H1 (cell line): ENCODE measurements around the gene NRXN2. TPM values are rescaled to one million over a fixed set of nuclear protein-coding genes. Genes with fewer than 3 reads are reported as not detected.

Experiments
- ASH2L ChIP-seq: fragments of 200-600, 300-600 bp; sonication (generic); IDR thresholded peaks from one replicate; pipeline ENCODE4 v1.7.1; 2017; ENCODE audit warnings: low read length
- CEBPB ChIP-seq: IDR thresholded peaks from 2 replicates; pipeline ENCODE4 v1.6.1; 2012; ENCODE audit warnings: low read depth, low read length
- POLR2AphosphoS5 ChIP-seq: IDR thresholded peaks from 2 replicates; pipeline ENCODE4 v1.6.1; 2011; ENCODE audit warnings: low read depth, low read length
- RAD21 ChIP-seq, 2 experiments: IDR thresholded peaks in 1 of 2; conservative IDR thresholded peaks in 1 of 2; 2 replicates each; pipeline ENCODE4 v1.6.1; 2011; ENCODE audit warnings: low read depth in 2 of 2, low read length in 2 of 2, improper control_type of control experiment in 1 of 2, inconsistent platforms in 1 of 2, mild to moderate bottlenecking in 1 of 2, moderate library complexity in 1 of 2
- RBBP5 ChIP-seq: IDR thresholded peaks from 2 replicates; pipeline ENCODE4 v1.7.1; 2012; ENCODE audit warnings: low read depth, mild to moderate bottlenecking, inconsistent platforms, low read length, moderate library complexity, borderline replicate concordance
- TAF7 ChIP-seq: optimal IDR thresholded peaks from 2 replicates; pipeline ENCODE3; 2011; ENCODE audit warnings: low read depth, mild to moderate bottlenecking, inconsistent platforms, low read length, moderate library complexity, borderline replicate concordance
- polyA plus RNA-seq, 7 experiments: library from polyadenylated mRNA; depleted of rRNA in 3 of 7; stranded (reverse) in 5 of 7; unstranded in 2 of 7; fragments of >200 nt in 5 of 7; fragments of 200-250 nt in 2 of 7; gene quantifications; 1 replicate in 5 of 7; 2 replicates in 1 of 7; 4 replicates in 1 of 7; pipeline versions ENCODE4 v1.2.1 to v1.2.3, GENCODE V29; 2011 to 2013; ENCODE audit warnings: missing spikeins in 2 of 7, mixed read lengths in 2 of 7
- total RNA-seq: library from RNA; stranded (reverse); fragmentation: NEBNext Ultra II Directional; extraction: Animal tissue kit (Norgen Biotek cat#: 25700); gene quantifications from 2 replicates; pipeline ENCODE4 v1.2.1, GENCODE V29; 2021

Gene NRXN2
- total and polyA plus RNA-seq, 2 of the 8 experiments (the other 6 are each of a cell fraction or from before 2014, with no cell fraction given): 1.3 to 11.5 TPM

DNA sequence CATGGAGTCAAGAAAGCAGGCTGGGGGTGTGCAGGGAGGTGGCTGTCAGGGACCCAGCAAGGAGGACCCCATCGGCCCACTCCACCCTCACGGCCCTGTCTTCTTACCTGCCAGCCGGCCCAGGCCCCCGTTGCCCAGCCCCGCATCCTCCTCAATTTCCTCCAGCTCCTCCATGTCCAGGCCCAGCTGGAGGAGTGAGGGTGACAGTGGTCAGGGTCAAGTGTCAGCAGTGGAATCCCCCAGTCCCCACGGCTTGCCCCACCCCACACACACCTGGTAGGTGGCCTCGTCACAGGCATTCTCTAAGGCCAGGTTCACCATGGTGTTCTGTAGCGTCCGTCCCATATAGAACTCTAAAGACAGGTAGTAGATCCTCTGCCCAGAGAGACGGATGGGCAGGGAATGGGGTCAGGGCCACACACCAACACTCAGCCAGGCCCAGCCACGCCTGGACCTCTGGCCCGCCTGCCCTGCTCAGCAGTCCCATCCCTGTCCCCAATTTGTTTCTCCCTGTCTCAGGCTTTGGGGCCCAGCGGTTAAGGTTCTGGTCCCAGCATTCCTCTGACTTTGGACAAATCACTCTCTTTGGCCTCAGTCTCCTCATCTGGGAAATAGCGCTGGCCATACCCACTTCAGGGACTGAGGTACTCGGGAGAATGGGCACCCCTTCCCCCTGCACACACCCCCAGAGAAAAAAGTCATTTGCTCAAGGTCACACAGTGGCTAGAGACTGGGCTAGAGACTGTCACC, 35.5 kb upstream of the NRXN2 start (continued):
- TF ChIP-seq CEBPB (no peak), POLR2AphosphoS5 (no peak), RBBP5 (no peak), RAD21 (IDR thresholded peaks at IDR 0.05 in 1 of 2, conservative IDR thresholded peaks at IDR 0.05 in 1 of 2; ENCODE audit: low read depth in 2 of 2, low read length in 2 of 2) (no peak), ASH2L (no peak), TAF7 (no peak)
